GM12892 (cell line): ENCODE data around the gene CYB561D2.

Source experiments
- POLR2A ChIP-seq: IDR thresholded peaks from 2 replicates; pipeline ENCODE4 v1.6.1; 2011; ENCODE audit warnings: low read depth, low read length, control low read depth
- POLR2AphosphoS5 ChIP-seq: IDR thresholded peaks from 2 replicates; pipeline ENCODE4 v1.6.1; 2011; ENCODE audit warnings: low read depth, low read length, control low read depth
- TAF1 ChIP-seq: IDR thresholded peaks from 2 replicates; pipeline ENCODE4 v1.6.1; 2011; ENCODE audit warnings: low read depth, mild to moderate bottlenecking, control low read depth, low read length, borderline replicate concordance

DNA sequence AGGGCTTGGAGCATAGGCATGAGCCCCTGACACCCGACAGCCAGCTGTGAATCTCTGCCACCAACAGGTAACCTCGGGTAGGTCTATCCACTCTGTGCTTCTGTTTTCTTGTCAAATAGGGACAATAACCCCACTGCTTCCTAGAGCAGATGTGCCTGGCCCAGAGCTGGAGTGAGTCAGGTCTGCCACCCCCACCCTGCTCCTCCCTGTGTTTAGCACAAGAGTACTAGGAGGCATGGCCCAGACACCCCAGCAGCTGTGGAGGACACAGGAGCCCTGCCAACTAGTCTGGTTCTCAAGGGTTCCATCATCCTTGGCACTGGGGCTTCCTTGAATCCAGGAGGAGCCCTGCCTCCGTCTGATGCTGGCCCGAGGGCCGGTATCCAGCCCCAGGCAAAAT is 42.4 kb downstream of the CYB561D2 start:
- TF ChIP-seq TAF1 (no peak), POLR2A (no peak), POLR2AphosphoS5 (no peak)
